ENCODE results near the gene NUP160.

The NUP160 gene

GRCh38 chr11:47732271-47732670, 115.9 kb downstream of the NUP160 start:
- no peak for DNase-seq (ENCODE audit: insufficient read length, low spot score)
- no peak for FAIRE-seq

DNA sequence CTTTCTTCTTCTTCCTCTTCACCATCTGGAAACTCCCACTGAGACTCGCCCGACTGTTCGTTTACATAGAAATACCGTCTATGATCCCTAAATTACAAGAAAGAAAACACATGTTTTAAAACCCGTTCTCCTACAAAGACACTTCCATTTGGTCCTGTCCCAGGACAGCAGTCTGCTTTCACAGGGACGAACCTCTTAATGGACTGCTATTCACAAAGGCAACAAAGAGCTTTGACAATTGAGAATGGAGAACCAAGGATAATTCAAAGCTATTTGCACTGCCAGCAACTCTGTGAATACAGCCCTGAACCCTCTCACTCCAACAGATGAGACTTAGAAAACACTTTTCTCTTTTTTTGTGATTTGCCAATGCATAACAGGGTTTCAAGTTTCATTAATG, 116.7 kb downstream of the NUP160 start:
- FAIRE-seq (no peak), DNase-seq (ENCODE audit: insufficient read length, low spot score) (no peak)

Measured in HTR-8/SVneo (cell line).